H9 (cell line): ENCODE results near the gene TNFAIP6. TPM values are rescaled to one million over a fixed set of nuclear protein-coding genes. Genes with fewer than 3 reads are reported as not detected.

ENCODE experiments used
- DNase-seq: peaks from one replicate; pipeline ENCODE4 v3.0.0-alpha.2; 2017
- H2AFZ ChIP-seq: one replicate; pipeline ENCODE4 v1.6.1; 2013; ENCODE audit warnings: mild to moderate bottlenecking, low read length, control low read depth, moderate library complexity
- H2AK5ac ChIP-seq: 2 replicates; pipeline ENCODE4 v1.6.1; 2013; ENCODE audit warnings: low read length, control low read depth, mixed read lengths; ENCODE audit not compliant: insufficient read length
- H2BK120ac ChIP-seq: one replicate; pipeline ENCODE4 v1.6.1; 2013; ENCODE audit warnings: low read depth, mild to moderate bottlenecking, low read length, control low read depth, inconsistent platforms; ENCODE audit not compliant: poor library complexity, severe bottlenecking
- H2BK12ac ChIP-seq: 2 replicates; pipeline ENCODE4 v1.6.1; 2013; ENCODE audit warnings: low read length, control low read depth, mixed read lengths, low read depth; ENCODE audit not compliant: insufficient read length
- H2BK15ac ChIP-seq: 2 replicates; pipeline ENCODE4 v1.6.1; 2013; ENCODE audit warnings: low read depth, low read length, control low read depth
- H2BK20ac ChIP-seq: one replicate; pipeline ENCODE4 v1.6.1; 2013; ENCODE audit warnings: low read depth, mild to moderate bottlenecking, low read length, control low read depth, inconsistent platforms; ENCODE audit not compliant: poor library complexity, severe bottlenecking
- H2BK5ac ChIP-seq: 2 replicates; pipeline ENCODE4 v1.6.1; 2013; ENCODE audit warnings: low read length, control low read depth, mixed read lengths; ENCODE audit not compliant: insufficient read length
- H3K14ac ChIP-seq: 2 replicates; pipeline ENCODE4 v1.6.1; 2013; ENCODE audit warnings: low read length, control low read depth; ENCODE audit not compliant: insufficient read depth
- H3K18ac ChIP-seq: 2 replicates; pipeline ENCODE4 v1.6.1; 2013; ENCODE audit warnings: low read depth, mild to moderate bottlenecking, mixed read lengths, low read length, control low read depth; ENCODE audit not compliant: insufficient read length
- H3K23ac ChIP-seq: 2 replicates; pipeline ENCODE4 v1.6.1; 2013; ENCODE audit warnings: low read length, control low read depth, mixed read lengths, low read depth; ENCODE audit not compliant: insufficient read length
- H3K23me2 ChIP-seq: 2 replicates; pipeline ENCODE4 v1.6.1; 2013; ENCODE audit warnings: low read depth, mild to moderate bottlenecking, mixed read lengths, low read length, control low read depth; ENCODE audit not compliant: insufficient read length, poor library complexity, severe bottlenecking
- H3K27ac ChIP-seq: 2 replicates; pipeline ENCODE4 v1.5.1; 2013; ENCODE audit warnings: low read length, control low read depth, mixed read lengths, low read depth; ENCODE audit not compliant: insufficient read length
- H3K27me3 ChIP-seq: 2 replicates; pipeline ENCODE4 v1.6.1; 2013; ENCODE audit warnings: low read length, control low read depth, inconsistent platforms; ENCODE audit not compliant: insufficient read depth
- H3K4ac ChIP-seq: 2 replicates; pipeline ENCODE4 v1.6.1; 2013; ENCODE audit warnings: low read depth, mild to moderate bottlenecking, control low read depth, inconsistent platforms, low read length, moderate library complexity
- H3K4me1 ChIP-seq: 2 replicates; pipeline ENCODE4 v1.6.1; 2013; ENCODE audit warnings: low read length, control low read depth, inconsistent platforms; ENCODE audit not compliant: insufficient read depth
- H3K4me2 ChIP-seq: 2 replicates; pipeline ENCODE4 v1.6.1; 2013; ENCODE audit warnings: low read length, control low read depth, mixed read lengths; ENCODE audit not compliant: insufficient read length, insufficient read depth
- H3K56ac ChIP-seq: 2 replicates; pipeline ENCODE4 v1.6.1; 2013; ENCODE audit warnings: low read depth, mild to moderate bottlenecking, mixed read lengths, low read length, control low read depth; ENCODE audit not compliant: insufficient read length
- H3K79me1 ChIP-seq: 2 replicates; pipeline ENCODE4 v1.6.1; 2013; ENCODE audit warnings: low read depth, mild to moderate bottlenecking, moderate library complexity, low read length, control low read depth, inconsistent platforms; ENCODE audit not compliant: insufficient read depth, poor library complexity, severe bottlenecking
- H3K79me2 ChIP-seq: 2 replicates; pipeline ENCODE4 v1.6.1; 2013; ENCODE audit warnings: low read length, control low read depth, inconsistent platforms; ENCODE audit not compliant: insufficient read depth
- H3K9ac ChIP-seq: 2 replicates; pipeline ENCODE4 v1.6.1; 2013; ENCODE audit warnings: low read length, control low read depth, mixed read lengths; ENCODE audit not compliant: insufficient read length; ENCODE audit errors: extremely low read depth
- H3K9me3 ChIP-seq: one replicate; pipeline ENCODE4 v1.6.1; 2013; ENCODE audit warnings: low read depth, low read length, inconsistent platforms; ENCODE audit not compliant: control insufficient read depth
- H3T11ph ChIP-seq: one replicate; pipeline ENCODE4 v1.6.1; 2013; ENCODE audit warnings: mild to moderate bottlenecking, low read length, control low read depth, inconsistent platforms
- H4K20me1 ChIP-seq: one replicate; pipeline ENCODE4 v1.6.1; 2013; ENCODE audit not compliant: control insufficient read depth, insufficient read length, insufficient read depth
- H4K5ac ChIP-seq: 2 replicates; pipeline ENCODE4 v1.6.1; 2013; ENCODE audit warnings: low read depth, mild to moderate bottlenecking, mixed read lengths, low read length, control low read depth; ENCODE audit not compliant: insufficient read length
- H4K8ac ChIP-seq: replicated peaks from 2 replicates; pipeline ENCODE4 v1.6.1; 2013; ENCODE audit warnings: low read length, control low read depth, mixed read lengths, low read depth; ENCODE audit not compliant: insufficient read length
- H4K91ac ChIP-seq: 2 replicates; pipeline ENCODE4 v1.6.1; 2013; ENCODE audit warnings: low read depth, mild to moderate bottlenecking, moderate library complexity, mixed read lengths, low read length, control low read depth; ENCODE audit not compliant: insufficient read length
- H3K27ac Mint-ChIP-seq, 3 experiments: 2 replicates in 2 of 3; 3 replicates in 1 of 3; pipeline ENCODE4 v1.8.0; 2020 to 2021; ENCODE audit warnings: mixed read lengths in 3 of 3, mild to moderate bottlenecking in 1 of 3, moderate library complexity in 1 of 3
- H3K27me3 Mint-ChIP-seq: 2 replicates; pipeline ENCODE4 v1.8.0; 2021; ENCODE audit warnings: low read depth, mild to moderate bottlenecking, moderate library complexity, mixed read lengths
- H3K36me3 Mint-ChIP-seq, 3 experiments: 2 replicates in 2 of 3; 3 replicates in 1 of 3; pipeline ENCODE4 v1.8.0; 2020 to 2021; ENCODE audit warnings: low read depth in 3 of 3, mixed read lengths in 3 of 3; ENCODE audit not compliant: insufficient read depth in 1 of 3
- H3K4me1 Mint-ChIP-seq, 2 experiments: 2 replicates each; pipeline ENCODE4 v1.8.0; 2020; ENCODE audit warnings: mixed read lengths in 2 of 2
- H3K4me3 Mint-ChIP-seq, 2 experiments: 2 replicates in 1 of 2; 3 replicates in 1 of 2; pipeline ENCODE4 v1.8.0; 2020 to 2021; ENCODE audit warnings: mild to moderate bottlenecking in 2 of 2, mixed read lengths in 2 of 2, moderate library complexity in 1 of 2
- H3K9me3 Mint-ChIP-seq, 2 experiments: 2 replicates in 1 of 2; 3 replicates in 1 of 2; pipeline ENCODE4 v1.8.0; 2020; ENCODE audit warnings: mild to moderate bottlenecking in 2 of 2, mixed read lengths in 2 of 2, moderate library complexity in 1 of 2
- WGBS: extraction: QIAGEN DNeasy Blood & Tissue Kit; methylation state at CpG from one replicate; pipeline ENCODE4 v1.1.7; 2013; ENCODE audit warnings: missing lambda C conversion rate, low lambda C conversion rate, mixed read lengths; ENCODE audit not compliant: insufficient read length; ENCODE audit errors: extremely low coverage; 5-methylcytosine and 5-hydroxymethylcytosine counted together
- total RNA-seq: library from RNA; stranded (reverse); gene quantifications from 2 replicates; pipeline ENCODE4 v1.2.1, GENCODE V29; 2021
- TF ChIP-seq, protein P1 (sequence below): fragments of 200-600 bp; sonication (generic); conservative IDR thresholded peaks from 3 replicates; pipeline ENCODE4 v1.8.0; 2021; ENCODE audit warnings: antibody characterized with exemption, mild to moderate bottlenecking

TNFAIP6 gene
- total RNA-seq, 1 experiment from 2014 or later = 1.2 TPM

DNA sequence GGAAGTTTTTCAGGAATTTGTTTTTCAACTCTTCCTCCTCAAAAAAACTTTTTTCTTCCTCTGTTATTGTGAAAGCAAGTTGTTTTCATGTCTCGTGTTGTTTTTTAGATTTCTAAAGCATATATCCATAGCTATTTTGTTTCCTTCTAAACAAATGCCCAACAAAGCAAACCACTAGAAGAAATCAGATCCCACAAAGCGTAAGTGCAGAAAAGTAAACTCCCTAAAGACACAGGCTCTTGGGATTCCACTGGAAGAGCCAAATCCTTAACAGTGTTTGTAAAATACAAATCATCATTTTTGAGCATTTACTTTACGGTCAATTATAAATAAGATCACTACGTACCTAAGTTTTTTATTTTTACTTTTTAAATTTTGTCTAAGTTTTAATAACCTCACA, 30.6 kb downstream of the TNFAIP6 start:
- H3K36me3 Mint-ChIP-seq = peaks cover 0 to 3% (median 3%) of the 10 kb centered on the region in 3 experiments; a peak in 2 of 7 replicates
- Histone ChIP-seq H3K9ac (no peak overlapping the region), H4K8ac (no peak overlapping the region), H2BK12ac (no peak overlapping the region), H3K79me2 (no peaks in the 10 kb centered on the region), H3K79me1 (no peaks in the 10 kb centered on the region), H3K14ac (no peak overlapping the region), H2AFZ (no peak overlapping the region), H3K23me2 (no peaks in the 10 kb centered on the region), H2BK5ac (no peak overlapping the region), H3T11ph (no peak overlapping the region), H3K27ac (no peak overlapping the region), H3K9me3 (no peaks in the 10 kb centered on the region), H4K91ac (no peak overlapping the region), H2BK120ac (no peak overlapping the region), H3K4me1 (no peaks in the 10 kb centered on the region), H3K56ac (no peak overlapping the region), H4K5ac (no peak overlapping the region), H3K4ac (no peak overlapping the region), H3K18ac (no peak overlapping the region), H3K4me2 (no peak overlapping the region), H2BK20ac (no peak overlapping the region), H3K23ac (no peak overlapping the region), H2BK15ac (no peak overlapping the region), H2AK5ac (no peak overlapping the region), H3K27me3 (no peaks in the 10 kb centered on the region), H4K20me1 (no peaks in the 10 kb centered on the region)
- TF ChIP-seq, protein P1, sequence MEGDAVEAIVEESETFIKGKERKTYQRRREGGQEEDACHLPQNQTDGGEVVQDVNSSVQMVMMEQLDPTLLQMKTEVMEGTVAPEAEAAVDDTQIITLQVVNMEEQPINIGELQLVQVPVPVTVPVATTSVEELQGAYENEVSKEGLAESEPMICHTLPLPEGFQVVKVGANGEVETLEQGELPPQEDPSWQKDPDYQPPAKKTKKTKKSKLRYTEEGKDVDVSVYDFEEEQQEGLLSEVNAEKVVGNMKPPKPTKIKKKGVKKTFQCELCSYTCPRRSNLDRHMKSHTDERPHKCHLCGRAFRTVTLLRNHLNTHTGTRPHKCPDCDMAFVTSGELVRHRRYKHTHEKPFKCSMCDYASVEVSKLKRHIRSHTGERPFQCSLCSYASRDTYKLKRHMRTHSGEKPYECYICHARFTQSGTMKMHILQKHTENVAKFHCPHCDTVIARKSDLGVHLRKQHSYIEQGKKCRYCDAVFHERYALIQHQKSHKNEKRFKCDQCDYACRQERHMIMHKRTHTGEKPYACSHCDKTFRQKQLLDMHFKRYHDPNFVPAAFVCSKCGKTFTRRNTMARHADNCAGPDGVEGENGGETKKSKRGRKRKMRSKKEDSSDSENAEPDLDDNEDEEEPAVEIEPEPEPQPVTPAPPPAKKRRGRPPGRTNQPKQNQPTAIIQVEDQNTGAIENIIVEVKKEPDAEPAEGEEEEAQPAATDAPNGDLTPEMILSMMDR = no peak
- H3K27ac Mint-ChIP-seq = no peak overlapping the region; a peak in 1 of 7 replicates
- H3K4me3 Mint-ChIP-seq = no peak overlapping the region
- no peaks in the 10 kb centered on the region for H3K4me1 Mint-ChIP-seq
- no CpG with 5 or more reads among the region's 4 CpGs for WGBS
- H3K27me3 Mint-ChIP-seq = no peaks in the 10 kb centered on the region
- H3K9me3 Mint-ChIP-seq = peaks cover 4 to 6% of the 10 kb centered on the region in 2 experiments; a peak in 3 of 5 replicates
- DNase-seq = no peak
